Putamen (tissue), 1 donor: Measurements from ENCODE around the gene GJB6.

Experiments used
- DNase-seq: peaks from one replicate; pipeline ENCODE4 v3.0.0-alpha.2; 2016; ENCODE audit warnings: low spot score

The GJB6 gene

GRCh38 chr13:20227288-20227687 lies 4.8 kb downstream of the GJB6 start:
- no peak for DNase-seq

GRCh38 chr13:20222553-20222952 lies 9.6 kb downstream of the GJB6 start:
- no peak for DNase-seq

DNA sequence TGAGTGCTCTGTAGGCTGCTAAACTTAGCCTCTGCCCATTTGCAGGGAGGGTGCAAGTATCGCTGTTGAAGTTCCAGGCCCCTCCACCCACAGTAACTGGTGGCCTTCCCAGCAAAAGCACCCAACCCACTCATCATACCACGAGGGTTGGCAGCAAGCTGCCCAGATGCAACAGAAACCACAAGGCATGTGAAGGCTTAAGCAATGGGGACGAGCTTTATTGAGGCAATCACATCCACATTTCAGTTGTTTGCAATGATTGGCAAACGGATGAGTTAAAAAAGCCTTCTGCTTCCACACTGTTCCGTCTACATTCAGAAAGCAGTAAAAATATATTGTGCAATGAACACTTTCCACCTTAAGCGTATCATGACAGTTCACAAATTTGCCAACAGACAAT lies 10.3 kb downstream of the GJB6 start:
- no peak for DNase-seq

DNA sequence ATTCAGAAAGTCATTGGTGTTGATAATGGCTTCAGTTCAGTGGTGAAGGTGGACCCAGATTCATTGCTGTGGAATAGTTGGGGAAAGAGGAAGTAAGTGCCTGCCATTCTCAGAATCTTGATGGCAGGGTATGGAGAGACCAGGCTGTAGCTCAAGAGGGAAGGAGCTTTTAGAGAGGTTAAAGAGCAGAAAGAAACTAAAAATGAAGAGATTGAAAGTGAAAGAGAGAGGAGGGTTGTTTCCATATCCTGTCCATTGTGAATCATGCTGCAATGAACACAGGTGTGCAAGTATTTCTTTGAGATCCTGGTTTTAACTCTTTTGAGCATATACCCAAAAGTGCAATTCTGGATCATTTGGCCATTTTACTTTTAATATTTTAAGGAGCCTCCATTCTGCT lies 12.5 kb downstream of the GJB6 start:
- no peak for DNase-seq

GRCh38 chr13:20217168-20217567 lies 15.0 kb downstream of the GJB6 start:
- no peak for DNase-seq

GRCh38 chr13:20209948-20210347 lies 22.2 kb downstream of the GJB6 start:
- peak; percentile 64 for DNase-seq

- DNase-seq: no peak
These were observed 25.4 kb downstream of the GJB6 start for GRCh38 chr13:20206698-20207235.

DNA sequence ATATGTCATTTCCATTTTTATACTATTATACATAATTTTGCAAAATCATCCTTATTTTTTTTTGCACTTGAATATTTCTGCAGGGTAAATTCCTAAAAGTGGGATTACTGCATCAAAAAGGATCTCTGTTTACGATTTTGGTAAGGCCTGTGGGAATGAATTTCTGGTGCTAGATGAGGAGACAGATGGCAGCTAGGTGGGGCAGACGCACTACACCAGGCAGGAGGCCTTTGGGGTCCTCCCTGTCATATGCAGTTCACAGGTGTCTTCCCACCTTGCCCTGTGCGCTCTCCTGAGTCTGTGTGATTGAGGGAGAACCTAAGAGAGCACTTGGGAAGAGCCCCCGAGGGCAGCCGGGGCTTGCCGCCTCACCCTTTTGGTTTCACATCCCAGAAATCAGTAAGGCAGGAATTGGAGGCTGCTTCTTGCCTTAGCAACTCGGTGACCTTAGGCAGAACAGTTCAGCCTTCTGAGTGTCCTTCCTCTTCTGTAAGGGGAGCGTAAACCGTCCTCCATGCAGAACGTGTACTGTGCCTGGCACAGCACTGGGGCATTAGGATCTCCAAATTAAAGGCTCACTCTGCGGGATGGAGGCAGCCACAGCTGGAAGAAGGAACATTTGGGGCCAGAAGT lies 25.9 kb downstream of the GJB6 start:
- no peak for DNase-seq

DNA sequence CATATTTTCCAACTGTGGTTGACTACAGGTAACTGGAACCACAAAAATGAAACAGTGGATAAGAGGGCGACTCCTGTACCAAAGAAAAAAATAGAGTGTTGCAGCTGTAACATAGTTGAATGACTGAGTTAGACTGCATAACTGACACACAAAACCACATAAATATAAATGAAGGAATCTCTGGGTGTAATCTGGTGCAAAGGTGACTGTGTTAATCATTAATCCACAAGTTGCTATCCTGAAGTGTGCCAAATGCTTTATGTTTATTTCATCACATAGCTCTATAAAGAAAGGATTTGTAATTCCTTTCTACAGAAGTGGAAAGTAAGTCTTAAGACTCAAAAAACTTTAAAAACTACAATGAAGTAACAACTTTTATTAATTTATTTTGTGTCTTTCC lies 33.3 kb downstream of the GJB6 start:
- DNase-seq: no peak

GRCh38 chr13:20197361-20197834 lies 34.7 kb downstream of the GJB6 start:
- DNase-seq: peak; percentile 44

DNA sequence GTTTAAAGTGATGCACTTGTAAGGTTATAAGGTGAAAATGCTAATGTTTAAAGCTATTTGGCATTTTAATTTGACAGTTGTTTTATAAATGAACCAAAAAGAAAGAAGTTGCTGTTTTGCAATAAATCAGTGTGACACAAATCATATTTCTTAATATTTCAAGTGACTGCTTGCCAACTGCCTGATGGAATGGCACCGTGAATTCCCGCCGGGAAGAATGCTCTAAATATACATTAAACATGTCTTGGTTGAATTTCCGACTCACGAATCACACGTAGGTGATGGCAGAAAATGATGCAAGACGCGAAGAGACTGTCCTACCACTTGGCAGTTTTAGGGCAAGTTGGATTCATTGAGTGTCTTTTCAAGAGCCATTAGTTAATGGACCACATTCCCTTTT lies 36.3 kb downstream of the GJB6 start:
- no peak for DNase-seq

DNA sequence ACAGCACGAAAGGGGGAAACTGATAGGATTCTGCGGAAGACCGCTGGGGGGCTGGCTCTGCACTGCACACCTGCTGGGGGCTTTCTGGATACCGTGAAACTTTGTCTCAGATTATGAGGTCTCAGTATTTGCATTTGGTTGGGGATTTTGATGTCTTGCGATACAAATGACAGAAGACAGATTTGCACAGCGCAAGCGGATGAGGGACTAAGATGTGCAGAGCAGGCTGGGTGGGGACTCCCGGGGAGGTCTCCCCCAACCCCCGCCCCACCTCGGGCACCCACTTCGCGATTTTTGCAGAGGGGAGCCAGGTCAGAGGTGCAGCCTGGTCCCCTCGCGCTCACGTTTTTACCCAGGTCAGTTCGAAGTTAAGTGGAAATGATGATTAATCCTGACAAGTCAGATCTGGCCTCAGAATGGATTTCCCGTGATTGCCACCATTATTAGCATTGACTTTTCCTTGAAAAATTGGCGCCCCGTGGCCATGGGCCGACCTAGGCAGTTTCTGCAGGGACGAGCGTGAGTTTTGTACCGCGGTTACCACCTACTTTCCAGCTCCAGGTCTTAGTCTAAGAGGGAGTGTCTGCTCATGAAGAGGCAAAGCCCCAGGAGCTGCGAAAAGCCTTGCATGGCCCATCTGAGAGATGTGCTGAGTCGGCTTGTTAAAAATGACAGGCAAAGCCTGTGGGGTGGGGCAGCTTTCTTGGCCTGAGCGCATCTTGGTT lies 38.0 kb downstream of the GJB6 start:
- DNase-seq: no peak

- DNase-seq: no peak
These were observed 38.8 kb downstream of the GJB6 start for GRCh38 chr13:20193162-20193906.

GRCh38 chr13:20192836-20193161 lies 39.3 kb downstream of the GJB6 start, which contains the start of gene GJB2:
GJB2 (minus strand) TSS chr13:20192938; CDS start chr13:20189581, 3,357 bp downstream.
- DNase-seq: no peak

DNA sequence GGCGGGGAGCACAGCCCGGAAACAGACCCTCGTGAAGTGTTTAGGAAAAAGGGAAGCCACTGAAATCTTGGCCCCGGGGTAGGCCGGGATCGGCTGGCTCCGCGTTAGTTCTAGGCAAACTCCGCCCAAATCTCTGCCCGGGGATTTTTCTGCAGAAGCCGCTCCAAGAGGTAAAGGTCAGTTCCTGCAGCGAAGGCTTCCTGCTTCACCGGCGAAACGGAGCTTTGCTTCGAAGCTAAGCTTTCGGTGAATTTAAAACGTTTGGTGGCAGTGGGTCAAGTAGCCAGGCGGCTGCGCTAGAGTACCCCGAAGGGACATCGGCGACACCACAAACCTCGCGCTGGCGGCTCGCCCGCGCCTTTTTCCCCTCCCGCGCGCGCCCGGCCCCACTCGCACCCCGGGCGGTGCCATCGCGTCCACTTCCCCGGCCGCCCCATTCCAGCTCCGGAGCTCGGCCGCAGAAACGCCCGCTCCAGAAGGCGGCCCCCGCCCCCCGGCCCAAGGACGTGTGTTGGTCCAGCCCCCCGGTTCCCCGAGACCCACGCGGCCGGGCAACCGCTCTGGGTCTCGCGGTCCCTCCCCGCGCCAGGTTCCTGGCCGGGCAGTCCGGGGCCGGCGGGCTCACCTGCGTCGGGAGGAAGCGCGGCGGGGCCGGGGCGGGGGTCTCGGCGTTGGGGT lies 39.8 kb downstream of the GJB6 start:
- no peak for DNase-seq

- no peak for DNase-seq
These were observed 40.6 kb downstream of the GJB6 start for GRCh38 chr13:20191311-20192157.

- DNase-seq: no peak
These were observed 41.4 kb downstream of the GJB6 start for GRCh38 chr13:20190481-20191310.

GRCh38 chr13:20190076-20190475 lies 42.0 kb downstream of the GJB6 start:
- no peak for DNase-seq

DNA sequence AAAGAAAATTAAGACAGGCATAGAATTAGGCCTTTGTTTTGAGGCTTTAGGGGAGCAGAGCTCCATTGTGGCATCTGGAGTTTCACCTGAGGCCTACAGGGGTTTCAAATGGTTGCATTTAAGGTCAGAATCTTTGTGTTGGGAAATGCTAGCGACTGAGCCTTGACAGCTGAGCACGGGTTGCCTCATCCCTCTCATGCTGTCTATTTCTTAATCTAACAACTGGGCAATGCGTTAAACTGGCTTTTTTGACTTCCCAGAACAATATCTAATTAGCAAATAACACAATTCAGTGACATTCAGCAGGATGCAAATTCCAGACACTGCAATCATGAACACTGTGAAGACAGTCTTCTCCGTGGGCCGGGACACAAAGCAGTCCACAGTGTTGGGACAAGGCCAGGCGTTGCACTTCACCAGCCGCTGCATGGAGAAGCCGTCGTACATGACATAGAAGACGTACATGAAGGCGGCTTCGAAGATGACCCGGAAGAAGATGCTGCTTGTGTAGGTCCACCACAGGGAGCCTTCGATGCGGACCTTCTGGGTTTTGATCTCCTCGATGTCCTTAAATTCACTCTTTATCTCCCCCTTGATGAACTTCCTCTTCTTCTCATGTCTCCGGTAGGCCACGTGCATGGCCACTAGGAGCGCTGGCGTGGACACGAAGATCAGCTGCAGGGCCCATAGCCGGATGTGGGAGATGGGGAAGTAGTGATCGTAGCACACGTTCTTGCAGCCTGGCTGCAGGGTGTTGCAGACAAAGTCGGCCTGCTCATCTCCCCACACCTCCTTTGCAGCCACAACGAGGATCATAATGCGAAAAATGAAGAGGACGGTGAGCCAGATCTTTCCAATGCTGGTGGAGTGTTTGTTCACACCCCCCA lies 43.2 kb downstream of the GJB6 start:
- no peak for DNase-seq
